GM12873 (cell line): Measurements from ENCODE around the gene MEIS3.

ENCODE experiments used
- CTCF ChIP-seq: IDR thresholded peaks from 2 replicates; pipeline ENCODE4 v1.5.1; 2012; ENCODE audit warnings: low read depth, mild to moderate bottlenecking, moderate library complexity, low read length, control low read depth; ENCODE audit not compliant: insufficient read depth; ENCODE audit errors: missing control alignments

Gene MEIS3

GRCh38 chr19:47435196-47435595 is 15.9 kb upstream of the MEIS3 start:
- no peak for TF ChIP-seq CTCF

- no peak for TF ChIP-seq CTCF
Observed at GRCh38 chr19:47434088-47434487, 14.8 kb upstream of the MEIS3 start.

- TF ChIP-seq CTCF = no peak
Observed at GRCh38 chr19:47433121-47433520, 13.8 kb upstream of the MEIS3 start.

DNA sequence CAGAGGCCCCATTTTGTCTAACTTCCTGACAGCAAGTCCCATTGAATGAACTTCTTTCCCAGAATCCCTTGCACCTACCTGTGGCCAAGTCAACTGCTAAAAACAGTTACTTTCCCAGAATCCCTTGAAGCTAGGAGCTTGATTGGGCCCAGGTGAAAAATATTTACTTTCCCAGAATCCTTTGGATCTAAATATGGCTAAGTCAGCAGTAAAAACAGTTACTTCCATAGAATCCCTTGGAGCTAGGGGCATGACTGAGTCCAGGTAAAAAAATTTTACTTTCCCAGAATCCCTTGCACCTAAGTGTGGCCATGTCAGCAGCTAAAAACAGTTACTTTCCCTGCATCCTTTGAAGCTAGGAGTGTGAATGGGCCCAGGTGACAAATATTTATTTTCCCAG is 13.2 kb upstream of the MEIS3 start:
- TF ChIP-seq CTCF = no peak

GRCh38 chr19:47432091-47432490 is 12.8 kb upstream of the MEIS3 start:
- no peak for TF ChIP-seq CTCF

DNA sequence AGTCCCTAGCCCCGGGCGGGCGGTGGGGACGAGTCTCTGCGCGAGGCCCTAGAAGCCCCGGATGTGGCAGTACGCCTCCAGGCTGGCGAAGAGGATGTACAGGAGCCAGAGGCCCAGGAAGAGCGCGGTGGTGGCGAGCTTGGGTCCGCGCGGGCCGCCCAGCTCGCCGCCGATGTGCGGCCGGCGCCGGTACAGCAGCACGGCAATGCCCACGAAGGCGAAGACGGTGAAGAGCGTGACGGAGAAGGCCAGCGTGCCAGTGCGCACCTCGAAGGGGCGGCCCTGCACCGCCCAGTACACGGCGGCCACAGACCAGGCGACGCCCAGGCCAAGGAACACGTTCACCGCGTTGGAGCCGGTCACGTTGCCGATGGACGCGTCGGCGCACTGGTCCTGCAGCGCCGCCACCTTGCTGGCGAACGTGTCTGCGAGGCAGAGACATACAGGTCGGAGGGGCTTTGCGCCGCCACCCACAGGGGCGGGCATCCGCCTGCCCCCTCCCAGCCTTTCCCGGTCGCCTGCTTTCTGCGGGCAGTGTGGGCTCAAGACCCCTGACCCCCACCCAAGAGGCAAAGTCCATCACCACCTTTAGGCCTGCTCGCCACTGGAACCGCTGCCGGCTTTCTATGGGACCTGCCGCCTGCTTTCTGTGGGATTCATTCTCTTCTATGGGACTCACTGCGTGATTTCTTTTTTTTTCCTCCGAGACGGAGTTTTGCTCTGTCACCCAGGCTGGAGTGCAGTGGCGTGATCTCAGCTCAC is 10.9 kb upstream of the MEIS3 start:
- peak; percentile 29 for TF ChIP-seq CTCF

DNA sequence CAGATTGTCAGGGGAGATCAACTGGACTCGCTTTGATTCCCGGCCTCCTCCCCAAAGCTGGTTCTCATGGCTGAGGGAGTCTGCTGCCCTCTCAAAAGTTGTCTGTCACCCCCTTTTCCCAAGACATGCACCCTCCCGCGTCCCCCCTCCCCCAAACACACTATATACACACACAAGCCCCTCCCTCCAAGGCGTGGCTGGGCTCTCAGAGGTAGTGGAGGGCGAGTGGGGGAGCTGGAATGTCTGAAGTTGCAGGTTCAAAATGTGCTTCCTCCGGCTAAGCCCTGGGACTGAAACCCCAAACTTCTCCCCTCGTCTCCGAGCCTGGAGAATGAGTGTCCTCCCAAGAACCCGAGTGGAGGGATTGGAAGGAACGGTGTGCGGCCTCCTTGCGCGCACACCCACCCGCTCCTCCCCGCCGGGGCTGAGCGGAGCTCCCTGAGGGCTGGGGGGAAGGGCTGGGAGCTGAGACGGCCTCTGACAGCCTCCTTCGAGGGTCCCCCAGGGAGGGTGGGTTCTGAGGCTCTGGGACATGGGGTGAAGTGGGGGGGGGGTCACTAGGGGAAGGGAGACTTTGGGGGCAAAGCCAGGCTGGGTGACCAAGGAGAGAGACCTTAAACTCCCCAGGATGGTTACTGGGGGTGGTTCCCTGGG is 9.9 kb upstream of the MEIS3 start:
- TF ChIP-seq CTCF = no peak
